GM23248 (cell line): Measurements from ENCODE around the gene BLMH.

ENCODE experiments used
- EZH2 ChIP-seq: fragments of 200-600 bp; sonication (generic); IDR thresholded peaks from 2 replicates; pipeline ENCODE4 v1.6.1; 2018; ENCODE audit warnings: antibody characterized with exemption, mild to moderate bottlenecking; ENCODE audit not compliant: insufficient read depth, poor library complexity, severe bottlenecking
- EZH2phosphoT487 ChIP-seq: fragments of 200-600 bp; sonication (generic); IDR thresholded peaks from 2 replicates; pipeline ENCODE4 v1.6.1; 2018; ENCODE audit warnings: antibody characterized with exemption, moderate library complexity, mild to moderate bottlenecking, low read depth; ENCODE audit not compliant: insufficient read depth

DNA sequence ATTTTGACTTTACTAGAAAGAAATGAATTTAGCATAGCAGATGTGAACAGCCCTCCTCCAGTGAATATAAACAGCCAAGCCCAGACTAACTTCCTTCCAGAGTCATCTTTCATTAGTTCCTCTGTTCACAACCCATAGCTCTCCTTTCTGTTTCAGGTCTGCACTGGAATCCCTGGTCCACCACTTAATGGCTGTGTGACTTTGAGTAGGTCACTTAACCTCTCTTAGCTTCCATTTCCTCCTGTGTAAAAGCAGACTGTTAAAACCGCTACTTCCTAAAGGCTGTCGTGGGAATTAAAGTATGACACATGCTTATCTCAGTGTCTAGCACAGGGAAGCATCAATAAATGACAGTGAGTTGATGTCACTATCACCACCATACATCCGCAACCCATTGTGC, 63.7 kb downstream of the BLMH start:
- no peak for TF ChIP-seq EZH2
- TF ChIP-seq EZH2phosphoT487 = no peak
